K562 treated with DMSO at 1 percent for 12 hours (cell line): ENCODE data around the gene FAAP20. TPM values are rescaled to one million over a fixed set of nuclear protein-coding genes. Genes with fewer than 3 reads are reported as not detected.

Experiments
- total RNA-seq: library from RNA; unstranded; fragments of 300-600 nt; gene quantifications from 2 replicates; pipeline ENCODE4 v1.2.3, GENCODE V29; 2022; ENCODE audit not compliant: insufficient read depth

Gene FAAP20
- total RNA-seq, result 190 and 343 TPM in 2 replicates

DNA sequence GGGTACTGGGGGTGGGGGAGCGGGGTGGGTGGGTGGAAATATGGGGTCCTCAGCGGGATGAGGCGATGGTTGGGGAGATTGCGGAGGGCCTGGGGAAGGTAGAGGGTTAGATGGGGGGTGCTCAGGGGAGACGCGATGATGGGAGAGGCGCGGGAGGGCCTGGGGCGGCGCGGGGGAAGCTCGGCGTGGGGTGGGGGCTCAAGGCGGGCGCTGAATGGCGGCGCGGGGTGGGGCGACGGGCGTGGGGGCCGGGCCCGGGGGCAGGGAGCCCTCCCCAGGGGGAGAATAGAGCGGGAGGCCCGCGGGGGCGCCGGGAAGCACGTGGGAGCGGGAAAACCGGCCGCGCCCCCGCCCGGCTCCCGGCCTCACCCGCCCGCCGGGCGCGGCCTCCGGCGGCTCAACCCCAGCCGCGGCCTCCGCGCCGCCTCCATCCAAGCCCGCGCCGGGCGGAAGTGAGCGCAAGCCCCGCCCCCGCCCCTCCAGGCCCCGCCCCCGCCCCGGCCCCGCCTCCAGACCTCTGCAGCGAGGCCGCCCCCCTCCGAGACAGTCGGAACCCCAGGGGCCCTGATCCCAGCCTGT is at the start of gene FAAP20:
TSS of gene FAAP20 (minus strand) at position 454 of the 579 bp plus-strand sequence. CDS start at position 431, 23 bp downstream.

DNA sequence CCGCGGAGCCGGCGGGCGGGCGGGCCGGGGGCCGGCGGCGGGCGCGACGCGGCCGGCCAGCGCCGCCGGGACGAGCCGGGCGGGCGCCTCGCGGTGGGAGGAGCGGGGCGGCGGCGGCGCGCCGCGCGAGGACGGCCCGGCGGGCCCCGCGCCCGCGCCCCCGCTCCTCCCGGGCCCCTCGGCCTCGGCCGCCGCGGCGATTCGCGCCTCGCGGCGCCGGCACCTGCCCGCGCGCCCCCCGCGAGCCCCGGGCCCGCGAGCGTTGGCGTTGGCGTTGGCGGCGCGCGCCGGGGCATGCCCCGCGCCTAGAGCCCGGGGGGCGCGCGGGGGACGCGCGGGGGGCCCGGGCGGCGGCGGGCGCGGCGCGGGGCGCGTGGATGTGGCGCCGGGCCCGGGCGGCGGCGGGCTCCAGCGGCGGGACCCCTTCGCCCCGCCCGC is 33.6 kb upstream of the FAAP20 start, which contains the start of gene SKI:
TSS of gene SKI (plus strand) at position 163 of the 438 bp plus-strand sequence. CDS start 448 bp downstream, outside the sequence.

Other genes starting within 250 kb of the FAAP20 start
- gene CFAP74, start 191.0 kb downstream of the FAAP20 start, total RNA-seq, result 0.27 TPM in 1 of 2 replicates, not detected in the other
- not detected in 2 replicates for gene GABRD, start 175.4 kb downstream of the FAAP20 start, total RNA-seq
- 3.7 and 7.2 TPM in 2 replicates for gene PRKCZ, start 144.4 kb downstream of the FAAP20 start, total RNA-seq
- 9.8 and 37.8 TPM in 2 replicates for gene SKI, start 33.5 kb upstream of the FAAP20 start, total RNA-seq
- gene MORN1, start 196.8 kb upstream of the FAAP20 start, total RNA-seq, result 1.6 and 2.1 TPM in 2 replicates
- gene RER1, start 197.1 kb upstream of the FAAP20 start, total RNA-seq, result 75.6 and 112 TPM in 2 replicates
- 8.8 and 12.7 TPM in 2 replicates for gene PEX10, start 217.8 kb upstream of the FAAP20 start, total RNA-seq